DMS153 treated with DMSO at 0.1 percent for 48 hours (cell line): Measurements from ENCODE around the gene KRT33B.
"Not testable (repeated sequence)": the region's sequence is repeated elsewhere in the genome, so short reads cannot be mapped to it uniquely, and the experiment has no call there.

Source experiments
- DNase-seq: peaks from one replicate; lab custom pipeline; 2025; ENCODE audit not compliant: unreplicated experiment; lab: John Stamatoyannopoulos, UW

The KRT33B gene

DNA sequence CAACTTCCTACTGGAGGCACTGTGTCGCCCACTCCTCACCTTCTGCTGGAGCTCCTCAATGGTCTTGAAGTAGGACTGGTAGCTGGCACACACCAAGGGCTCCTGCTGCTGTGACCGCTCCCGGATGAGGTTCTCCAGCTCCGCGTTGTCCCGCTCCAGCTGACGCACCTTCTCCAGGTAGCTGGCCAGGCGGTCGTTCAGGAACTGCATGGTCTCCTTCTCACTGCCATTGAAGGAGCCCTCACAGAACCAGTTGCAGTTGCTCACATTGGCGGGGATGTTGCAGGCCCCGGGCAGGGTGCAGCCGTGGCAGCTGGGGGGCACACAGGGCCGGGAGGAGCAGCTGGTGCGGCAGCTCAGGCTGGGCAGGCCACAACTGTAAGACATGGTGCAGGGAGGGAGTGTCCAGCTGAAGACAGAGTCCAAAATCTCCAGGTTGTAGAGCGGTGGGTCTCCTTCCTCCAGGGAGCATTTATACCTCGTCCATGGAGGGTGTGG, 19.2 kb downstream of the KRT33B start, which contains the start of gene KRT33A:
TSS of gene KRT33A (minus strand) at position 448 of the 498 bp plus-strand sequence. CDS start at position 387, 61 bp downstream.
- DNase-seq, result not testable (repeated sequence)

DNA sequence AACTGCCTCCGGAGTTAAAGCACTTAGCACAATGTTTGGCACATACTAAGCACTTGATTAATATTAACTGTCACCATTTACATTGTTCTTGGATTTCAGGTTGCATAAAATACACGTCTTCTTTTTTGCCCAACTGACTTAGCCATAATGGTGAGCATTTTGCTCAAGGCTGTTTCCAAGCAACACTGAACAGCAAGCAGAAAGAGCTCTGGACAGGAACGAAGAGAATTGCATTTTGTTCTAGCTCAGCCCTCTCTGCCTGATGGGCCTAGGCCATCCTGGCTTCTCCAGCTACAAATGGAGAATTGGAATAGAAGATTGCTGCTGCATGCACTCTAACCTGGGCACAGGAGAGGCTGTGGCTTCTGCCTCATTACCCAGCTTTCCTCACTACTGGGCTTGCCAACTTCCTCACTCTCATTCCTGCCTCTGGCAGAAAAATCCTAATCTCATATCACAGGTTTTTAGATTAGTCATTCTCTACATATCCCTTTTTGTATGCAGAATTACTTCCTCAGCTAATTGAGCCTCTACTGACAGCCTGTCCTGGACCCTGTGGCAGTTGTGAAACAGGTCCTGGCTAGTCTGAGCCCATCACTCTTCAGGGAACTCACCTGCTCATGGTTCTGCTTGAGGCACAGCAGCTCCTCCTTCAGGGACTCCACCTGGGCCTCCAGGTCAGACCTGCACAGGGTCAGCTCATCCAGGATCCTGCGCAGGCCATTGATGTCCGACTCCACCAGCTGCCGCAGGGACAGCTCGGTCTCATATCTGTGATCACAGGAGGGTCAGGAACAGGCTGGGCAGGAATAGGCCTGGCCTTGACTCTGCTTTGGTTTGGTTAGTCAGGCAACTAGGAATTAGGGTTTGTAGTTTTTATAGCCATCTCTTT, 21.5 kb downstream of the KRT33B start:
- DNase-seq, result no peak

DNA sequence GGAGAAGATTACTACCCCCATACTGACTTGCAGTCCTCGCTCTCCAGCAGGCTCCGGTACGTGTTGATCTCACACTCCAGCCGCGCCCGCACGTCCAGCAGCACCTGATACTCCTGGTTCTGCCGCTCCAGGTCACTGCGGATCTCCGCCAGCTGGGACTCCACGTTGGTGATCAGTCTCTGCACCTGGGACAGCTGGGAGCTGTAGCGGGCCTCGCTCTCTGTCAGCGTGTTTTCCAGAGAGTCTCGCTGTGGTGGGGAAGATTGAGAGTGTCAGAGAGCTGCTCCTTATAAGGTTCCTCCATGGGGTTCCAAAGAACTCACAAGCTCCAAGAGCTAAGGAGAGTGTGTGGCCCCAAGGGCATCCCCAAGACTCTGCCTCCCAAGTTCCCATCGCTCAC, 23.2 kb downstream of the KRT33B start:
- DNase-seq, result not testable (repeated sequence)

DNA sequence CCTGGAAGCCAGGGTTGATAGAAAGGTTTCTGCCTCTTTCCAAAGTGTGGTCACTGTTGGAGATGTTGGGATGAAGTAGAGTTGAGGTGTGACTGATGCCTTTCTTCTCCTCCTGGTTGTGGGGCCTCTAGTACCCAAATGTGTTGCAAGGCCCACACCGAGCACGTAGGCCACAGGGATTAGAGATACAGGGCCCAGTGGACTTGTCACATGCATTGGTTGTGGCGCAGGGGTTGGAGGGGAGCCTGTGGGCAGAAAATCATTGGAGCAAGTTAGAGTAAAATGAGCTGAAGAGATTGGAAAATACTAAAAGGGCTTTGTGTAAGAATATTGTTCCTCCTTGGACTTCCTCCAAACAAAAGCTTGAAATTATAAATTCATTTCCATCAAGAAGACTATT, 23.6 kb downstream of the KRT33B start:
- no peak for DNase-seq

DNA sequence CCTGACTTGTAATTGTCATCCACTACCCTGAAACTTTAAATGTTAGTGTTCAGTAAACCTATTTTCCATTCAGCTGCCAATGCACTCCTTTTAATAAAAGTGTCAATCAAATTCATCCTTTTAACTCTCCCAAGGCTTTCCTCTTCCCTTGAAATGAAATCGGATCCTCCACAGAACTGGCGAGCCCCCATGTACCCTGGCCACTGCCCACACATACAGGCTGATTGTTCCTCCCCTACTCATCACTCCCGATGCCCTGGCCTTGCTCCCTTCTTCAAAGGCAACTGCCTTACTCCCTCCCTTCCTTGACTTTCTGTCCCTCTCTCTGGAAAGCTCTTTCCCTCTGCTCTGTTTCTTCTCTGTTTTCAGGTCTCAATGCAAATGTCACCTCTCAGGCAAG, 26.6 kb downstream of the KRT33B start:
- no peak for DNase-seq

DNA sequence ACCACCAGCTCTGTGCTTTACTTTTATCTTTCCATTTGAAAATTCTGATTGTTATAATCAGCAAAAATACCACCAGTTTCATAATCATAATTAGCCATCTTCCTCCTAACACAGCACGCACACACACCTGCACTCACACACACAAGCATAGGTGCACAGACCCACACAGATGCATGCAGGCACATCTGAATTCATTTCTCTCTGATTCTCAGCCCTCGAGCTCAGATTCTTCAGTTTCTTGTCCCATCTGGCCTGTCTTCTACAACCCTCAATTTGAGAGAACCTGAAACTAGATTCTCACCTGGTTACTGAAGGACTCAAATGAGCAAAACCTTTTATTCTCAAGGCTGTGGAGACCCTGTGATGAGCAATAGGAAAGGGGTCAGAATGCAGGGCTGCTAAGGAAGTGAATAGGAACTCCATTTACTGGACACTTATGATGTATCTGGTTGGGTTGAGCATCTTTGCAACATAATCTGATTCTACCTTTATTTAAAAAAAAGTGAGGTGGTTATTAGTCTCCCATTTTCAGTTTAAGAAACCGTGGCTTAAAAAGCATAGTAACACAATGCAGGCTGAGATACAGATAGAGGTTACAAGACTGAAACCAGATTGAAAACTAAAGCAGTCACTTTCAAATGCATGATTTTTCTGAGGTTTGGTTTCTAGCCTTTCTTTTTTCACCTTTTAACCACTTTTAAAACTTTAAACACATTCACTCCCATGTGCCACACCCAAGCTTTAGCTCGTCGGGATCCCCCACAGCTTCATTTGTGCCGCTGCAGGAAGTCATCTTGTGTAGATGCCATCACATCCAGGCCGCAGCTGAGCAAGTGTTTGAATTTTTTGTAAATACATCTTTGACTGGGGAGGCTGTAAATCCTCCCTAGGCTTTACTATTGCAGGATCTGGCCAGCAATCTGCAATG, 28.4 kb downstream of the KRT33B start:
- no peak for DNase-seq

DNA sequence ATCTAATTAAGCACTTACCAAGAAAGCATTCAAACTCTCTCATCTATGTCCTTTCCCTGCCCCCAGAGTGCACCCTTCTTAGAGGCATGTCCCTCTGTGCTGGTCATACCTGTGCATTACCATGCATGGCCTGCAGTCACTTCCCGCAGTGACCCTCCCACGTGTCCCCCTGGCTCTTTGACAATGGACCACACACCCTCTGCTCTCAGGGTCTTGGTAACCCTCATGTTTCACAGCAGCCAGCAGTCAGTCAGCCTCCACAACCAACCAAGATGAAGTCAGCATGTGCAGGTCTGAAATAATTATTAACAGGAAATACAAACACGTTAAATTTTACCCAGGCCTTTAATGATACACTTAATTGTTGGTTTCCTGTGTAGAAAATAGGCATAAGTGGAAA, 29.1 kb downstream of the KRT33B start:
- DNase-seq, result no peak

DNA sequence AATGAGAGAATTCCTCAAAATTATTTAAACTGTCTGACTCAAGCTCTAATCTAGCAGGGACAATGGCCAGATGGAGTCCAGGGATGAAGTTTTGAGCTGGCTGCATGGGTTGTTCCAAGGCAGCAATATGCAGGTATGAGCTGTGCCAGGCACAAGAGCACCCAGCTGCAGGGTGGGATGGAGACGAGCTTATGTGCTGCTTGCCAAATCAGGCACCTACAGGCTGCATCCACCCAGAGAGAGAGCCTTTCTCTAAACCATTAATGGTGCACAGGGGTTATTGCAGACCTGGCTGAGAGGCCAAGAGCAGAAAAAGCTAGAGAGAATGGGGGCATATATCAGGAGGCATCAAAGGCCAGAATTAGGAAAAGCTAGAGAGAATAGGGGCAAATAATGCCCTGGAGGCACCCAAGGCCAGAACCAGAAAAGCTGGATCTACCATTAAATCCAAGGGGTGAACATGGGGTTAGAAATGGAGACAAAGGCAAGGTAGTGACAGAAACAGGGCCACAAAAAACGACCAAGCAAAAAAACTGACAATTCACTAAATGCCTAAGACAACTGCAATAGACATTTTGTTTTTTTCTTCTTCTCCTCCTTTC, 29.9 kb downstream of the KRT33B start:
- no peak for DNase-seq

DNA sequence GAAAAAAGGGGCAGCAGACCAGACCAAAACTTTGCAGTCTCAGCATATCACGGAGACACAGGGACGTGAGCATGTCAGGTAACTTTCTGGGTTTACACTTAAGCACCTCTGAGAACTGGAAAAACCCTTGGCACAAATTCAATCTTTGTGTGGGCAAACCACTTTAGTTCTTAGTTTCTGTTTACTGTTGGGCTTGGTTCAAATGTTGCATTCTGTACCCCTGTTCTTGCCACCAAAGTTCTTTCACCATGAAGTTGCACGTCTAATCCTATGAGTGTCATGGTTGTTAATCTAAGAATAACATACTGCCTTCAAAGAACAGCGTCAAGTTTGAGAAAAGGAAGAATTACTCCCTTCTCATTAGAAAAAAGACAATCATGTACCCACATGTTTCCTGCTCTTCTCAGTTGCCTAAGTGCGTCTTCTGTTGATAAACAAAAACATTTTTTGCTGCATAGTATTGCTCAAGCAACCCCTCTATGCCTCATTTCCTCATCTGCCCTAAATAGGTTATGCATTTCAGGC, 30.6 kb downstream of the KRT33B start:
- DNase-seq, result no peak

DNA sequence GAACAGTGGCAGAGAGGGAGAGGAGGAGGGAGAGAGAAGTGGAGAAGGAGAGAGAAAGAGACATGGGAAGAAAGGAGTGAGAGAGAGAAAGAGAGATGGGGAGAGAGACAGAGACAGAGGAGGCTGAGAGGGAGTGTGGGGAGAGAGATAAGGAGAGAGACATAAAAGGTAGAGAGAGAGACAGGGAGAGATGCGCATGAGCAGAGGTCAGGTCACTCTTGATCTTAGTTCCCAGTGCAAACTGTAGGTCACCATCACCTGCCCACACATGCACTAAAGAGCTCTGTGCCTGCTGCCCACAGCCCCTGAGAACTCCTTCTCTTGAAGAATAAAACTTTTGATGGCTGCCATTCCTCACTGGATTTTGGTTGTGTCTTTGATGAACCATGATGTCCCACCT, 33.9 kb downstream of the KRT33B start:
- DNase-seq, result no peak

DNA sequence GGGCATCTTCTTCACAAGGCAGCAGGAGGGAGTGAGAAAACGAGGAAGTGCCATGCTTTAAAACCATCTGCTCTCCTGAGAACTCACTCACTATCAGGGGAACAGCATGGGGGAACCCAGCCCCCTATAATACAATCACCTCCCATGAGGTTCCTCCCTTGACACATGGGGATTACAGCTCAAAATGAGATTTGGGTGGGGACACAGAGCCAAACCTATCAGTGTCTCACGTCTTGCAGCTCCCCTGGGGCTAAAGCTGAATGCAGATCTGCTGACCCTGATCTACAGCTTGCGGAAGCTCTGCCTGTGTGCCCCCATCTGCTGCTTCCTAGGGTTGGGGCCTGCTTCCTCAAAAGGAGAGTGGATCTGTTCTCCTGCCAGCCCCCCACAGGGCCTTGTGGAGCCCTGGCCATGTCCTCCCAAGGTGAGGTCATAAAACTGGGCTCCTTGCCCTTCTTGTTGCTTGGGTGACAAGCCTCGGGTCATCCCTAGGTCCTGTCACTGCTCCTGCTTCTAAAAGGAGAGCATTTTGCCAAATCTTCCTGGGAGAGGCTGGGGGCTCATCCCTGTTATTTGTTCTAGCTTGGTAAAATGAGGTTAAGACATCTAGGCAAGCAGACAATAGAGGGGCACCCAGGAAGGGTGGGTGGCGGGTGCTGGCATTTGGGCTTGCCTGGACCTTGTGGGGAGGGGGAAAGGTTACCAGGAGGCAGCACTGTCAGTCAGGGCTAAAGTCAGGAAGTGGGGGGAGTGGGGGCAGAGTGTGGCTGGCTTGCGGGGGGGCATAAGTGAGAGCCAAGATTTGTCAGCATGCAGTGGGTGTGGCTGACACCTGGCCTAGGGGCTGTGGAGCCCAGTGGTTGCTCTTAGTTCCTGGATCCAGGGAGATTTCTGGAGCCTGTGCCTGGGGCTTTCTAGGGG, 35.0 kb downstream of the KRT33B start:
- no peak for DNase-seq

DNA sequence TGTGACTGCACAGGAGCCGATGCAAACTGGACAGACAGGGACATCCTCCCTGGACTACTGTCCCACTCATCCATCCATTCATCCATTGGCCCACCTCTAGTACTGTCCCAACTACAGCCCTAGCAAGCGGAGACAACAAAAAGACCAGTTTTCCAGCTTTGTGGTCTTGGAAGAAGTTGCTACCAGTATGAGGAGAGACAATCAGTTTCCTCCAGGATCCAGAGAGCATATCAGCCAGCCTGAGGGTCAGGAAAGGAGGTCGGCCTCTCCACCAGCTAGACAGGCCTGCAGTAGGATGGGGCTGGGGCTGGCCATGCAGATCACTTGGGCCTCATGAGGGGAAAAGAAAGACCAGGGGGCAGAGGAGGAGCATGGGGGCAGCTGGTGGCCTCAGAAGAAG, 35.8 kb downstream of the KRT33B start:
- DNase-seq, result no peak

DNA sequence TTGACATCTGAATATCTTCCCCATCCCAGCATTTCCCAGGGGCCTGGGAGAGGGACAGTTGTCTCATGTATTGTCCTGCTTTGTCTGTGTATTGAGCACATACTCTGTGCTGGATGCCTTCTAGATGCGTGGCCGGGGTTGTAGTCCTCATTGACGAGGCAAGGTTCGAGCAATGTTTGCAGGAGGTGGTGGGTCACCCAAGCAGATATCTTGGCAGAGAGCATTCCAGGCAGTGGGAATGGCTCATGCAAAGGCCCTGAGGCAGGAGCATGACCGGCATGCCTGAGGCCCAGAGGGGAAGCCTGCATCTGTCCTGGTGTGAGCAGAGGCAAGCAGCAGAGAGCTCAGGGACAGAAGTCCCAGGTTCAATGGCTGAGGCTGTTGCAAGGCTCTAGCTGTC, 36.5 kb downstream of the KRT33B start:
- no peak for DNase-seq

DNA sequence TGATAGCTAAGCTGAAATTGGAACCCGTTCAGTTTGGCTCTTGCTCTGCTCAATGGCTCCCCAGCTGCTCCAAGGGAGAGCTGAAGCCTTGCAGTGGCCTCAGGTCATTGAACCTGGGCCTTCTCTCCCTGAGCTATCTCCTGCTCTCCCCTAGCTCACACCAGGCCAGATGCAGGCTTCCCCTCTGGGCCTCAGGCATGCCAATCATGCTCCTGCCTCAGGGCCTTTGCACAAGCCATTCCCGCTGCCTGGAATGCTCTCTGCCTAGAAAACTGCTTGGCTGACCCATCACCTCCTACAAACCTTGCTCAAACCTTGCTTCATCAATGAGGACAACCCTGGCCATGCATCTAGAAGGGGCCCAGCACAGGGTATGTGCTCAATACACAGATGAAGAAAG, 37.4 kb downstream of the KRT33B start:
- no peak for DNase-seq

DNA sequence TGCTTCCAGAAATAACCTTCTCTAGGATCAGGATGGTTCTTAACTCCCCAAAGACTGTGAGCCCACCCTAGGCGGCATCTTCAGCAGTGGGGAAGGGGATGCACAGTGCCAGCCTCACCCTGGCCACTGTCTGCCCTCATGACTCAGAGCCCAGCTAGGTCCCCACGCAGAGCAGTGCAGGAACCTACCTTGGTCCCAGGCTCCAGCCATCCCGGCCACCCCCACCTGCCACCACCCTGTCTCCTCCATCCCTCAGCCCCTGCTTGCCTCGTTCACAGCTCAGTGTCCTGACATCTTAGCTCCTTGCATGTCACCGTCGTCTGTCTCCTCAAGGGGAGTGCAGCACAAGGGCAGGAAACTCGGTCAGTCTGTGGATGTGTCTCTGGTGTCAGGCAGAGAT, 38.0 kb downstream of the KRT33B start:
- no peak for DNase-seq

DNA sequence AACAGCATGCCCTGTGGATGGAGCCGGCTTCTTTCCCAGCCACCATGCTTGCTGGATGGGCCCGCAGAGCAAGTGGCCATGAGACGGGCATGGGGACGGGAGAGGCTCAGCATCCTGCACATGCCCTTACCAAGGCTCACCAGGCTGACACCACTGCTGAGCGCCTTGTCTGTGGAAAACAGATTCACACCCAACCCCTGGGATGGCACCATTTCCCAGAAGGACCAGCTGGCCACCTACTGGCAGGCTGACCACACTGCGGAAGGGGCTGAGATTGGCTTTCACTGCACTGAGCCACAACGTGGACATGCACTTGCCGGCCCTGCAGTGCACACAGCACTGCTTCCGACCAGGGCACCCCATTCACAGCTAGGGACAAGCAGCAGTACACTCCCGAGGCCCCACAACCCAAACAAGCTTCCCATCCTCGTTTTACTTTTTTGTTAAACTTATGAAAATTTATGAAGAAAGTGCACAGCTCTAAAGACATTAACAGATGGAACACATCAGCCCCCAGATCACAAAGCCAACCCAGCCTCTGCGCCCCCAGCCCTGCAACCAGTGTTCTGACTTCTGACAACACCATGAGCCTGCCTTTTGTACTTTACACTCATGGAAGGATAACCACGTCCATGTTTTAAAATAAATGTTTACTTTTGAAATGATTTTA, 40.2 kb downstream of the KRT33B start:
- peak; percentile 47 for DNase-seq

DNA sequence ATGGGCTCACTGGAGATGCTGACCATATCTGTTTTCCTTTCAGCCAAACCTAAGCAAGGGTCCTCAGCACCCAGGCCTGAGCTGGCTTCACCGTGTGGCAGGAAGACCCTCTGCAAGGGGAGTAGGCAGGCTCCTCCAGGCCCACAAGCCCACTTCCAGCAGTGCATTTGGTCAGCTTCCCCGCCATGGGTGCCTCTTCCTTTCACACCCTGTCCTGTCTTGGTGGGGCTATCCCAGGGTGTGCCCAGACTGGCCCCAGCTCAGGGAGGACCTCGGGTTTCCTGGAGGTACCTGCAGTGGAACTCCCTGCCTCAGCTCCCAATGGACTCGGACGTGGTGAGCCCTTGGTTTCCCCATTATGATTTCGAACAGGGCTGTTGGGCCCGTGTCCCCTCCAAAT, 41.4 kb downstream of the KRT33B start:
- DNase-seq, result no peak

DNA sequence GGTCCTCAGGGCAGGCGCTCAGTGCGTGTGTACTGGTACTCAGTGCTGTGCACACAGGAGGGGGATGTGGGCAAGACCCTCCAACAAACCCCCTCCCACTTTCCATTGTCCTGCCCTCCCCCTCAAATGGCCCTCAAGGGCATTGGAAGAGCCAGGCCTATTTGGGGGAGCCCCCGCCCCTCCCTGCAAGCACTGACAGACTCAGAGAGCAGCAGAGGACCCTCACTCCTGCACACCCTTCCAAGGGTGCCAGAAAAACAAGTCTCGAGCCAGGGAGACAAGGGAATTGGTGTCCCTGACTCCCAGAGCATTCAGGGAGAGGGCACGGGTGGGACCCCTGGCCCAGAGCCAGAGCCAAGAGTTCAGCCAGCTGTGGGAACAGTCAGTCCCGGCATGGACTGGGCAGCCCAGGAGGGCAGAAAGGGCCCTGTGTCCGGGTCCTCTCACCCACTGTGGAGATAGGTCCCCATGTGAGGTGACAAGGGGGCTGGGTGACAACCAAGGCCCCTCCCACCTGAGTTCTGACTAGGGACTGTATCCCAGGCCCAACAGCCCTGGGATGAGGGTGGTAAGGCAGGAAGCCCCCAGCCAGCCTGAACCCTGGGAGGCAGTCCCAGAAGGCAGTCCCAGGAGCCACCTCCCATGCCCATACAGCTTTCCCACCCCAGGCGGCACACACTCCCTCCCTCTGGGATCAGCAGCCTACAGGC, 42.0 kb downstream of the KRT33B start:
- DNase-seq, result no peak
